K562 (cell line): ENCODE data around the gene RMC1. TPM values are rescaled to one million over a fixed set of nuclear protein-coding genes. Genes with fewer than 3 reads are reported as not detected.

Experiments used
- BRCA1 ChIP-seq, 2 experiments: fragments of 450-650 bp in 1 of 2; sonication (generic) in 1 of 2; formaldehyde crosslinking in 1 of 2; IDR thresholded peaks; 2 replicates each; pipeline versions ENCODE4 v1.5.0 to v1.6.1; 2017 to 2020; ENCODE audit warnings: mild to moderate bottlenecking in 1 of 2, missing genetic modification reagents in 1 of 2
- CGGBP1 ChIP-seq: fragments of 250-450 bp; sonication (Bioruptor Pico); IDR thresholded peaks from 2 replicates; pipeline ENCODE4 v1.9.0; 2021; ENCODE audit warnings: mild to moderate bottlenecking
- PCBP2 ChIP-seq: fragments of 200-400 bp; formaldehyde crosslinking; IDR thresholded peaks from 2 replicates; pipeline ENCODE4 v1.6.1; 2018; ENCODE audit warnings: low read length, low read depth, mild to moderate bottlenecking, moderate library complexity; ENCODE audit not compliant: poor library complexity, severe bottlenecking
- PHF8 ChIP-seq: fragments of 200-600 bp; sonication (generic); IDR thresholded peaks from 2 replicates; pipeline ENCODE4 v1.6.1; 2012; ENCODE audit warnings: mixed run types, mild to moderate bottlenecking, inconsistent platforms, low read length, moderate library complexity, borderline replicate concordance
- PYGO2 ChIP-seq: fragments of 450-650 bp; IDR thresholded peaks from 2 replicates; pipeline ENCODE4 v1.6.1; 2016; ENCODE audit warnings: mild to moderate bottlenecking, missing genetic modification characterization, moderate library complexity, missing compliant biosample characterization
- RNF2 ChIP-seq: sonication (generic); IDR thresholded peaks from 2 replicates; pipeline ENCODE4 v1.6.1; 2016
- ZNF764 ChIP-seq: fragments of 250-450 bp; sonication (Bioruptor Pico); IDR thresholded peaks from 2 replicates; pipeline ENCODE4 v1.4.0; 2020; ENCODE audit warnings: low read depth, mild to moderate bottlenecking, moderate library complexity
- ZNF79 ChIP-seq: fragments of 250-450 bp; sonication (Bioruptor Pico); IDR thresholded peaks from 2 replicates; pipeline ENCODE4 v1.4.0; 2020; ENCODE audit warnings: low read depth, mild to moderate bottlenecking, moderate library complexity
- polyA plus RNA-seq, 8 experiments: library from polyadenylated mRNA; depleted of rRNA in 4 of 8; stranded (reverse) in 5 of 8; unstranded in 3 of 8; fragments of >200 nt; fragmentation: Nextera tagmentation in 2 of 8; fragmentation: Illumina TruSeq in 1 of 8; extraction: Ambion mirVana in 2 of 8; extraction: Trizol in 1 of 8; gene quantifications; 2 replicates each; pipeline versions ENCODE4 v1.2.1 to v1.2.3, GENCODE V29; 2011 to 2014; ENCODE audit warnings: inconsistent platforms in 1 of 8, missing spikeins in 1 of 8
- total RNA-seq, 7 experiments: library from RNA; depleted of rRNA in 6 of 7; stranded (reverse); fragments of >200 nt in 6 of 7; fragmentation: Illumina TruSeq in 2 of 7; extraction: Trizol in 2 of 7; gene quantifications; 2 replicates each; pipeline versions ENCODE4 v1.2.1 to v1.2.3, GENCODE V29; 2011 to 2021; ENCODE audit warnings: low replicate concordance in 1 of 7
- TF ChIP-seq, protein P1 (sequence below), 2 experiments: fragments of 450-650 bp; formaldehyde crosslinking in 1 of 2; IDR thresholded peaks; 2 replicates each; pipeline versions ENCODE4 v1.4.0 to v1.6.1; 2014 to 2020; ENCODE audit warnings: mild to moderate bottlenecking in 2 of 2, borderline replicate concordance in 1 of 2, low read depth in 1 of 2

The RMC1 gene
- total and polyA plus RNA-seq, 9 of the 15 experiments (the other 6 are each of a cell fraction or from before 2014, with no cell fraction given), result 7.5 to 42.4 (median 35.5) TPM

GRCh38 chr18:23503038-23503962 lies at the start of gene RMC1 (continued):
- TF ChIP-seq, protein P1, sequence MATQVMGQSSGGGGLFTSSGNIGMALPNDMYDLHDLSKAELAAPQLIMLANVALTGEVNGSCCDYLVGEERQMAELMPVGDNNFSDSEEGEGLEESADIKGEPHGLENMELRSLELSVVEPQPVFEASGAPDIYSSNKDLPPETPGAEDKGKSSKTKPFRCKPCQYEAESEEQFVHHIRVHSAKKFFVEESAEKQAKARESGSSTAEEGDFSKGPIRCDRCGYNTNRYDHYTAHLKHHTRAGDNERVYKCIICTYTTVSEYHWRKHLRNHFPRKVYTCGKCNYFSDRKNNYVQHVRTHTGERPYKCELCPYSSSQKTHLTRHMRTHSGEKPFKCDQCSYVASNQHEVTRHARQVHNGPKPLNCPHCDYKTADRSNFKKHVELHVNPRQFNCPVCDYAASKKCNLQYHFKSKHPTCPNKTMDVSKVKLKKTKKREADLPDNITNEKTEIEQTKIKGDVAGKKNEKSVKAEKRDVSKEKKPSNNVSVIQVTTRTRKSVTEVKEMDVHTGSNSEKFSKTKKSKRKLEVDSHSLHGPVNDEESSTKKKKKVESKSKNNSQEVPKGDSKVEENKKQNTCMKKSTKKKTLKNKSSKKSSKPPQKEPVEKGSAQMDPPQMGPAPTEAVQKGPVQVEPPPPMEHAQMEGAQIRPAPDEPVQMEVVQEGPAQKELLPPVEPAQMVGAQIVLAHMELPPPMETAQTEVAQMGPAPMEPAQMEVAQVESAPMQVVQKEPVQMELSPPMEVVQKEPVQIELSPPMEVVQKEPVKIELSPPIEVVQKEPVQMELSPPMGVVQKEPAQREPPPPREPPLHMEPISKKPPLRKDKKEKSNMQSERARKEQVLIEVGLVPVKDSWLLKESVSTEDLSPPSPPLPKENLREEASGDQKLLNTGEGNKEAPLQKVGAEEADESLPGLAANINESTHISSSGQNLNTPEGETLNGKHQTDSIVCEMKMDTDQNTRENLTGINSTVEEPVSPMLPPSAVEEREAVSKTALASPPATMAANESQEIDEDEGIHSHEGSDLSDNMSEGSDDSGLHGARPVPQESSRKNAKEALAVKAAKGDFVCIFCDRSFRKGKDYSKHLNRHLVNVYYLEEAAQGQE (IDR thresholded peaks at IDR 0.05; ENCODE audit: borderline replicate concordance), result peak; percentile 91
- TF ChIP-seq, protein P1 (CRISPR knock-in tag; IDR thresholded peaks at IDR 0.05; ENCODE audit: low read depth), result 0 out of 2 replicates have a peak, but pooled peaks have one; percentile 58
- peak; percentile 96 for TF ChIP-seq PHF8
- TF ChIP-seq RNF2, result peak; percentile 65; the same call in 1 of the 2 replicates
- no peak for TF ChIP-seq BRCA1 (IDR thresholded peaks at IDR 0.05)
- no peak for TF ChIP-seq BRCA1 (CRISPR knock-in tag; IDR thresholded peaks at IDR 0.05)
- TF ChIP-seq PYGO2 (tag), result no peak
- no peak for TF ChIP-seq ZNF79 (CRISPR knock-in tag)
- TF ChIP-seq CGGBP1 (CRISPR knock-in tag), result peak; percentile 20; the same call in 1 of the 2 replicates
- TF ChIP-seq PCBP2, result no peak
- TF ChIP-seq ZNF764 (CRISPR knock-in tag), result no peak
